GM18511 (cell line): ENCODE measurements around the gene TSNAX.
"Not testable (repeated sequence)": the region's sequence is repeated elsewhere in the genome, so short reads cannot be mapped to it uniquely, and the experiment has no call there.

ENCODE experiments used
- ATAC-seq: cut with Tn5 transposase; IDR thresholded peaks from one replicate; pipeline ENCODE4 v1.9.1; 2021; ENCODE audit warnings: mild to moderate bottlenecking, moderate library complexity; ENCODE audit not compliant: unreplicated experiment

Gene TSNAX

DNA sequence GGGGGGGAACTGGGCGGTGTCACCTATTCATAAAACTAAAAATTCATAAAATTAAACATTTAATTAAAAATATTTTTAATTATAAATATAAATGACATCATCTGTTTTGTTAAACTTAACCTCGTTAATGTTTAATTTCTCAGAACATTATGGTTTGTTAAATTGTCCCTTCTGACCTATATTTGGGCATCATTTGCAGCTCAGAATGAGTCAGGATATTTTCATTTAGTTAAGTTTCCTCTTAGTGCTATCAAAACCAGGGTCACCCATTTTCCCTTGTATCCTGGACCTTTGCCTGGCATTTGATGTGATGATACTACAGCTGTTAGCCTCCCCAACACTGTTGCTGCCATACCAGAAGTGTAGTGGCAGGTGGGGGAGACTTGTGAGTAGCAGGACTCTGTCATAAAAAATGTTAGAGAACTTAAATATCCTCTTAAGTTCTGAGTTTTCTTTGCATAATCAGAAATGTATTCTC is 30.3 kb downstream of the TSNAX start:
- no peak for ATAC-seq

GRCh38 chr1:231561647-231562383 is 33.3 kb downstream of the TSNAX start:
- no peak for ATAC-seq

DNA sequence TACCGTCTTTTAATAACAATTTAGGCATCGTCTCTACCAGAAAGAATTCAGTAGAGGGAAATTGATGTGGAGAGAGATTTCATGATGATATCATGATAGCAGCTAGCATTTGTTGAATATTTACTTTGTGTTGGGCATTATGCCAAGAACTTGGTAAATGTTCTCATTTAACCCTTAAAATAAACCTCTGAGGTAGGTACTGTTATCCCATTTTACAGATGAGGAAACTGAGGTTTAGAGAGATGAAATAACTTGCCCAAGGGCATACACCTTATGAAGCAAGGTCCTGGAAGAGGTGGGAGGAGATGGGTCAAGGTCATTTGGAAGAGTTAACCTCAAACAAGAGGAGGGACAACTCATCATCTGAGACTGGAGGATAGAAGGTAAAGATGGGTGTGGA is 34.8 kb downstream of the TSNAX start:
- ATAC-seq = no peak

DNA sequence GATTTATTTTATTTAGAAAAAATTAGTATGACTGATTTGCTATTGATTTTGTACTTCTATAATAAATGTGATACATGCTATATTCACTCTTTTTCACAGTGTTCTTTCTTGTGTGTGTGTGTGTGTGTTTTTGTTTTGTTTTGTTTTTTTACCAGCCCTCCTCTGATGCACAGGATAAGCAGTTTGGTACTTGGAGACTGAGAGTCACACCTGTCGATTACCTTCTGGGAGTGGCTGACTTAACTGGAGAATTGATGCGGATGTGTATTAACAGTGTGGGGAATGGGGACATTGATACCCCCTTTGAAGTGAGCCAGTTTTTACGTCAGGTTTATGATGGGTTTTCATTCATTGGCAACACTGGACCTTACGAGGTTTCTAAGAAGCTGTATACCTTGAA is 35.9 kb downstream of the TSNAX start:
- no peak for ATAC-seq

DNA sequence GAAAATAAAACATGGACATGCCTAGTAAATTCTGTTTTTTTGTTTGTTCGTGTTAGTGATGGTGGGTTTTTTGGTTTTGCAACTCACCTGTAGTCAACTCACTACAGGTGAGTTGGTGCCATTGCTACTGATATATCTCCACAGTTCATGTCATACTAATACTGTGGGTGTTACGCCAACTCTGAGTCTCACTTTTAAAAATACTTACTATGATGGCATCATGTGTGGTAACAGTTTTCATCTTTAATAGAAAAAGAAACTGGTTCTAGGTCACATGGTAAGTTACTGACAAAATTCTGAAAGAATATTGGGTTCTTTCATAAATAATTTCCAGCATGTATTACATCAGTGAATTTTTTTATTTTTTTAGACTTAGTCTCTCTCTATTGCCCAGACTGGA is 38.0 kb downstream of the TSNAX start:
- no peak for ATAC-seq

DNA sequence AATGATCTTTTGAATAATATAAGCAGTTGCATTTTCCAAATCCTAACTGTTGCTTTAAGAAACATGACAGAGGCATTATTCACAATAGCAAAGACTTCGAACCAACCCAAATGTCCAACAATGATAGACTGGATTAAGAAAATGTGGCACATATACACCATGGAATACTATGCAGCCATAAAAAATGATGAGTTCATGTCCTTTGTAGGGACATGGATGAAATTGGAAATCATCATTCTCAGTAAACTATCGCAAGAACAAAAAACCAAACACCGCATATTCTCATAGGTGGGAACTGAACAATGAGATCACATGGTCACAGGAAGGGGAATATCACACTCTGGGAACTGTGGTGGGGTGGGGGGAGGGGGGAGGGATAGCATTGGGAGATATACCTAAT is 41.8 kb downstream of the TSNAX start:
- ATAC-seq = not testable (repeated sequence)

- ATAC-seq = no peak
Observed at GRCh38 chr1:231571904-231572303, 43.4 kb downstream of the TSNAX start.

DNA sequence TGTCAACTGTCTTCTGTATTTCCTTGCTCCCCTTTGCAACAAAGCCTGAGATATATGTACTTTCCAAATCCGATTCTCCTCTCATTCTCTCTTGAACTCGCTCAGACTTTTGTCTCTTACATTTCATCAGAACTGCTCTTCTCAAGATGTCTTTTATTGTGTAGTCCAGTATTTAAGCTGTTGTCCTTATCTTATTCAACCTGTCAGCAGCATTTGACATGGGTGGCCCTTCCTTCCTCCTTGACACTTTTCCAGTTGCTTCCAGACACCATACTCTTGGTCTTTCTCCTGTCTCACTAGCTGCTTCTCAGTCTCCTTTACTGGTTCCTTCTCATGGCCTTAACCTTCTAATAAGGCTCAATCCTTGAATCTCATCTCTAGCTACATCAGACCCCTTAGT is 47.0 kb downstream of the TSNAX start:
- no peak for ATAC-seq

- ATAC-seq = no peak
Observed at GRCh38 chr1:231576804-231577718, 48.6 kb downstream of the TSNAX start.

DNA sequence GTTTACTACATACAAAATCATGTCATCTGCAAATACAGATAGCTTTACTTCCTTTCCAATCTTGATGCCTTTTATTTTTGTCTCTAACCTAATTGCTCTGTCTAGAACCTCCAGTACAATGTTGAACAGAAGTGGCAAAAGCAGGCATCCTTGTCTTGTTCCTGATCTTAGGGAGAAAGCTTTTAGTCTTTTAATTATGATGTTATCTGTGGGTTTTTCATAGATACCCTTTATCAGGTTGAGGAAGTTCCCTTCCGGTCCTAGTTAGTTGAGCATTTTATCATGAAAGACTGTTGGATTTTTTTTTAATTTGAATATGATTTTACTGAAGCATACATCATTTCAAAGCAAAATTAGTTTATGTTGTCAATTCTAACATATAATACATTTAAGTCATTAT is 52.4 kb downstream of the TSNAX start:
- no peak for ATAC-seq

DNA sequence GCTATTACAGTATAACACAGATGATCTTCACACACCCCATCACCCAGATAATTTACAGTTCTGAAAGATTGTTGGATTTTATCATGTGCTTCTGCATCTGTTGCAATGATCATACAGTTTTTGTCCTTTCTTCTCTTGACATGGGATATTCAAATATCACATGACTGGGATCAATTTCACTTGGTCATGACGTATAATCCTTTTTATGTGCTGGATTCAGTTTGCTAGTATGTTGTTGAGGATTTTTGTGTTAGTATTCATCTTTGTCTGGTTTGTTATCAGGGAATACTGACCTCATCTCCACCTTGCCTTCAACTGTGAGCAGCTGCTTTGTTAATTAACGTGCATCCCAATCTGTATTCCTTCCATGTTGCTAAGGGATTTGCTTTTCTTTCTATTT is 53.4 kb downstream of the TSNAX start:
- ATAC-seq = no peak

DNA sequence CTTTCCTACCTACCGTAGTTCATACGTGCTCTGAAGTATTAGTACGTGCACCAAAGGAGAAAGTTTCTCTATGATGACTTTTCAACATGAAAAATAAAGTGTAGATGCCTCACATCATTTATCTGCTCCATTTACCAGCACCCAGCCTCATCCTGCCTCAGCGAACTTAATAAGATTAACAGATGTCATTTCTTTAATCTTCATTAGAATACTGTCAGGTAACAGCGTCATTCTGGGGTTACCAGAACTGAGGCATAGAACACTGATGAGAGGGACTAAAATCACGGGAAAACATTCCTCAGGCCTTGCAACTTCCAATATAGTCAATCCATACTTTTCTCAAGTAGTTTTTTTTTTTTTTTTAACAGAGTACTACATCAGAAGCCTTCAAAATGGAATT is 54.9 kb downstream of the TSNAX start:
- ATAC-seq = no peak

DNA sequence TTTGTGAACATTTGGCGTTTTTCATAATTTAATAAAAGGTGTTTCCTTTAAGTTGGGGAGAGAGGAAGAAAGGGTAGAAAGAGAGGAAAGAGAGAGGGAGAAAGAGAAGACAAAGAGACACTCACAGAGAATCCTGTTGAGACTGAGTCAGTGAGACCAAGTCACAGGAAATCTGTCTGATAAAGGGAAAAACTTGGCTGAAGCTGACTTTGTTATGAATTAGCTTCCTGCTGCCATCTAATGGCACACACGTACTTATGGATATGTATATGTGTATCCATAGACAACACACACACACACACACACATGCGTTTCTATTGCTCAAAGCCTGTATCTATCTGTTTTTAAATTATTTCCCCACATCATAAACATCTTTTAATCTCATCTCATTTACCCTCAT is 55.6 kb downstream of the TSNAX start:
- ATAC-seq = no peak

DNA sequence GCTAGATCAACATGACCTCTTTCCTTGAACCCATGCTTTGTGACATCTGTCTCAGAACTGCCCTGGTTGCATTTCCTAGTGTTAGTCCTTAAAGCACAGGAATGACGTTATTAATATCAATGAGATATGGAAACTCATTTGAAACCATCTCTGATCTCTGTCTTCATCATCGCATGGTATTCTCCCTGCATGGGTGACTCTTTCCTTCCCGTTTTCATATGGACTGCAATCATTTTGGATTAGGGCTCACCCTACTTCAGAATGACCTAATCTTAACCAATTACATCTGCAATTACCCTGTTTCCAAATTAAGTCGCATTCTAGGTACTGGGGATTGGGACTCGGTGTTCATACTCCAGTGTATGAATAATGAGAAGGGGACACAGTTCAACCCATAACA is 56.5 kb downstream of the TSNAX start:
- no peak for ATAC-seq

DNA sequence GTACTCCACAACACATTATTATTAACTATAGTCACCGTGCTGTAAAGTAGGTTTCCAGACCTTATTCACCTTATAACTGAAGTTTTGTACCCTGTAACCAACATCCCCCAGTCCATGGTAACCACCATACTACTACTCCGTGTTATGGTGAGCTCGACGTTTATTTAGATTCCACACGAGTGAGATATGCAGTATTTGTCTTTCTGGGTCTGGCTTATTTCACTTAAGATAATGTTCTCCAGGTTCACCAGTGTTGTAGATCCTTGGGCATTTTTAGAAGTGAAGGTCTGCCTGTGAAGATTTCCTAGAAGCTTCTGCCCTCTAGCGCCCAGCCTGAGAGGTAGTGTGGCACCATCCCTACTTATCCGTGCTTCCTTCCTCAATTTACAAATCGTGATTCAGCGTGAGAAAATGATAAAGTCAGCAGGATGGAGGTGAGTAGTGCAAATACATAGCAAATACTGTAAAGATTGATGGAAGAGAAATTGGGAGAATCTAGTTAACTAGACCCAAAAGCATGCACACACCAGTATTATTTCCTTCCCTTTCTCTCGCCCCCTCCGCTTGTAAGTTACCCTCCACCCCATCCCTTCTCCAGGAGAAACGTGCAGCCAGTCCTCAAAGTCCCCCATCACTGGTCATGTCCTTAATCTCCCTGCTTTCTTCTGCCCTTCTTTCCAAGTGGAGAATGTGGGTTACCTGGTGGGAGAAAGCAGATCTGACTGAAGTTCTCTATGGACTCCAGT is 62.2 kb downstream of the TSNAX start:
- no peak for ATAC-seq

GRCh38 chr1:231591466-231591865 is 63.0 kb downstream of the TSNAX start:
- no peak for ATAC-seq

- ATAC-seq = no peak
Observed at GRCh38 chr1:231592809-231593208, 64.3 kb downstream of the TSNAX start.

GRCh38 chr1:231593264-231593663 is 64.8 kb downstream of the TSNAX start:
- not testable (repeated sequence) for ATAC-seq

GRCh38 chr1:231594123-231594522 is 65.7 kb downstream of the TSNAX start:
- no peak for ATAC-seq

DNA sequence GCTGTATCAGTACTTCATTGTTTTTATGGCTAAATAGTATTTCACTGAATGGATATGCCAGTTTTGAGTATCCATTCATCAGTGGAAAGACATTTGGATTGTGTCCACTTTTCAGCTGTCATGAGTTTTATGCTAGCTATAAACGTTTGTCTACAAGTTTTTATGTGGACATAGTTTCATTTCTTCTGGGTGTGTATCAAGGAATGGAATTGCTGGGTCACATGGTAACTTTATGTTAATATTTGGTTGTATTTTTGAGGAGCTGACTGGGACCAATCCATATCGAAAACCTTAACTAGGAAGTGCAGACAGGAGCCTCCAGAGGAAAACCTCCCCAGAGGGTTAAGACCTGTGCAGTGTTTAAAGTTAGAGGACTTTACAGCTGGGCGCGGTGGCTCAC is 66.3 kb downstream of the TSNAX start:
- ATAC-seq = no peak

DNA sequence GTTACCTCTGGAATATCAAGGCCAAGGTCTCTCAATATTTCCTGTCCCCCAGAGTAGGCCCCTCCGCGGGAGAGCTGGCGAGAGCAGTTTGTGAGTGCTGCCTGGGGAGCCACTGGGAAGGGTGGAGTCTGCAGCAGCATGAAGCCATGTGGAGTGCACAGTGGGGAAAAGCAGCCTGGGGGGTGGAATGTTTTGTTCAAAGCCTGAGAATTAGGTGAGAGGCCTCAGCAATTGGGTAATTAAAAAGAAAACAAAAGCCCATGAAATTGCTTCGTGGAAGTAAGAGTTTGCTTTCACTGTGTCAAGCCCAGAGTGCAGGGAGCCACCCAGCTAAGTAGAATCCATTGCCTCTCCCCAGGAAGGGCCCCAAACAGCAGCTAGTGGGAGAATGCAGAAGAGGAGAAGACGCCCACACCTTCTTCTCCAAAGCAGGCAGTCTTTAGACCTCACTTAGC is 67.9 kb downstream of the TSNAX start:
- ATAC-seq = no peak
